22Rv1 (cell line): ENCODE measurements around the gene RCBTB1.

Experiments
- CTCF ChIP-seq: fragments of 450-650 bp; IDR thresholded peaks from 2 replicates; pipeline ENCODE4 v1.5.1; 2017; ENCODE audit warnings: mild to moderate bottlenecking
- ZFX ChIP-seq: fragments of 450-650 bp; IDR thresholded peaks from 2 replicates; pipeline ENCODE4 v1.6.1; 2017; ENCODE audit warnings: antibody characterized with exemption, borderline replicate concordance

GRCh38 chr13:49550942-49551644 is 34.3 kb downstream of the RCBTB1 start:
- TF ChIP-seq CTCF: no peak
- no peak for TF ChIP-seq ZFX
